IMR-90 (cell line): ENCODE data around the gene C1orf159. TPM values are rescaled to one million over a fixed set of nuclear protein-coding genes. Genes with fewer than 3 reads are reported as not detected.
A peak's percentile ranks its signal among the peaks of the same experiment; 100 is the strongest.

ENCODE experiments used
- ATAC-seq: fragments of 200-7000 bp; cut with Tn5 transposase; 2 replicates; pipeline ENCODE4 v1.9.1; 2020; ENCODE audit warnings: low read depth, mild to moderate bottlenecking, moderate library complexity
- BruUV-seq: library from RNA; stranded (reverse); fragments of 400-500 nt; replicated peaks from 2 replicates; lab custom pipeline; 2021; lab: Mats Ljungman, UMichigan
- CTCF ChIA-PET: fragments of 300-600 bp; formaldehyde crosslinking; extraction: SDS; loops from one replicate; lab custom pipeline; 2021; ENCODE audit warnings: antibody characterized with exemption; lab: Yijun Ruan, JAX
- POLR2A ChIA-PET: fragments of 300-600 bp; sonication (Branson Sonifier 250); formaldehyde crosslinking; loops from one replicate; lab custom pipeline; 2022; ENCODE audit warnings: antibody characterized with exemption; ENCODE audit not compliant: unreplicated experiment; lab: Charles Lee
- DNase-seq: peaks from one replicate; pipeline ENCODE4 v3.0.0; 2013
- H2AFZ ChIP-seq: replicated peaks from 2 replicates; pipeline ENCODE3; 2013; ENCODE audit warnings: low read length, mild to moderate bottlenecking; ENCODE audit not compliant: poor library complexity
- H2AK5ac ChIP-seq: 2 replicates; pipeline ENCODE4 v1.6.1; 2013; ENCODE audit warnings: low read depth, low read length, inconsistent platforms
- H2AK9ac ChIP-seq: replicated peaks from 2 replicates; pipeline ENCODE3; 2013; ENCODE audit warnings: mild to moderate bottlenecking, low read depth, low read length, moderate library complexity; ENCODE audit not compliant: poor library complexity
- H2BK120ac ChIP-seq: 2 replicates; pipeline ENCODE4 v1.6.1; 2013; ENCODE audit warnings: low read depth, low read length, inconsistent platforms
- H2BK15ac ChIP-seq: 3 replicates; pipeline ENCODE4 v1.6.1; 2013; ENCODE audit warnings: low read depth, low read length, inconsistent platforms
- H2BK20ac ChIP-seq: 2 replicates; pipeline ENCODE4 v1.6.1; 2013; ENCODE audit warnings: low read depth, mild to moderate bottlenecking, inconsistent platforms, low read length, moderate library complexity
- H2BK5ac ChIP-seq: 2 replicates; pipeline ENCODE4 v1.6.1; 2013; ENCODE audit warnings: mild to moderate bottlenecking, low read depth, low read length, inconsistent platforms; ENCODE audit not compliant: poor library complexity, severe bottlenecking
- H3K14ac ChIP-seq: replicated peaks from 2 replicates; pipeline ENCODE4 v1.6.1; 2013; ENCODE audit warnings: low read depth, low read length, inconsistent platforms
- H3K18ac ChIP-seq: 2 replicates; pipeline ENCODE4 v1.6.1; 2013; ENCODE audit warnings: low read depth, low read length, control low read depth
- H3K23ac ChIP-seq: 2 replicates; pipeline ENCODE4 v1.6.1; 2013; ENCODE audit warnings: low read depth, low read length, inconsistent platforms
- H3K27ac ChIP-seq: 2 replicates; pipeline ENCODE4 v1.5.1; 2013; ENCODE audit warnings: mild to moderate bottlenecking, control low read depth, low read length; ENCODE audit not compliant: insufficient read depth
- H3K27me3 ChIP-seq: 2 replicates; pipeline ENCODE4 v1.6.1; 2013; ENCODE audit warnings: low read length; ENCODE audit not compliant: control insufficient read depth, insufficient read depth
- H3K36me3 ChIP-seq: 2 replicates; pipeline ENCODE4 v1.6.1; 2013; ENCODE audit warnings: low read length, mixed read lengths; ENCODE audit not compliant: control insufficient read depth, insufficient read depth
- H3K4ac ChIP-seq: 2 replicates; pipeline ENCODE4 v1.6.1; 2013; ENCODE audit warnings: low read depth, low read length, inconsistent platforms
- H3K4me1 ChIP-seq: 2 replicates; pipeline ENCODE4 v1.6.1; 2013; ENCODE audit warnings: low read length, mixed read lengths; ENCODE audit not compliant: control insufficient read depth, insufficient read depth
- H3K4me2 ChIP-seq: 2 replicates; pipeline ENCODE4 v1.6.1; 2013; ENCODE audit warnings: low read depth, mild to moderate bottlenecking, control low read depth, low read length, moderate library complexity
- H3K4me3 ChIP-seq: 2 replicates; pipeline ENCODE4 v1.5.1; 2013; ENCODE audit warnings: low read depth, mild to moderate bottlenecking, control low read depth, low read length, moderate library complexity; ENCODE audit not compliant: insufficient read depth
- H3K56ac ChIP-seq: 2 replicates; pipeline ENCODE4 v1.6.1; 2013; ENCODE audit warnings: low read length, inconsistent platforms; ENCODE audit not compliant: insufficient read depth; ENCODE audit errors: extremely low read depth
- H3K79me1 ChIP-seq, 2 experiments: 2 replicates each; pipeline ENCODE4 v1.6.1; 2013; ENCODE audit warnings: low read length in 2 of 2, inconsistent platforms in 1 of 2, low read depth in 1 of 2
- H3K9ac ChIP-seq: 2 replicates; pipeline ENCODE4 v1.6.1; 2013; ENCODE audit warnings: low read depth, low read length, control low read depth
- H3K9me1 ChIP-seq: 2 replicates; pipeline ENCODE4 v1.6.1; 2013; ENCODE audit warnings: low read length, inconsistent platforms; ENCODE audit not compliant: insufficient read depth
- H3K9me3 ChIP-seq: 2 replicates; pipeline ENCODE4 v1.6.1; 2013; ENCODE audit warnings: low read length; ENCODE audit not compliant: control insufficient read depth, insufficient read depth
- H4K20me1 ChIP-seq: 2 replicates; pipeline ENCODE4 v1.6.1; 2013; ENCODE audit warnings: low read length, inconsistent platforms; ENCODE audit not compliant: insufficient read depth
- H4K5ac ChIP-seq: 2 replicates; pipeline ENCODE4 v1.6.1; 2013; ENCODE audit warnings: mild to moderate bottlenecking, low read depth, low read length, control low read depth
- H4K8ac ChIP-seq, 2 experiments: 2 replicates each; pipeline ENCODE4 v1.6.1; 2013; ENCODE audit warnings: low read depth in 2 of 2, low read length in 2 of 2, control low read depth in 1 of 2, inconsistent platforms in 1 of 2
- H4K91ac ChIP-seq: 2 replicates; pipeline ENCODE4 v1.6.1; 2013; ENCODE audit warnings: low read depth, low read length, inconsistent platforms; ENCODE audit not compliant: insufficient read depth
- CHD1 ChIP-seq: IDR thresholded peaks from 2 replicates; pipeline ENCODE4 v1.6.1; 2012; ENCODE audit warnings: low read depth, low read length, improper control_type of control experiment
- MAFK ChIP-seq: IDR thresholded peaks from 2 replicates; pipeline ENCODE4 v1.6.1; 2012; ENCODE audit warnings: low read depth, low read length, improper control_type of control experiment
- MXI1 ChIP-seq: IDR thresholded peaks from 2 replicates; pipeline ENCODE4 v1.6.1; 2012; ENCODE audit warnings: low read depth, mild to moderate bottlenecking, low read length, moderate library complexity, borderline replicate concordance
- POLR2A ChIP-seq: IDR thresholded peaks from 2 replicates; pipeline ENCODE4 v1.6.1; 2012; ENCODE audit warnings: mild to moderate bottlenecking, low read depth, low read length
- RAD21 ChIP-seq: IDR thresholded peaks from 2 replicates; pipeline ENCODE4 v1.6.1; 2012; ENCODE audit warnings: low read length, improper control_type of control experiment
- SMC3 ChIP-seq: fragments of 150-350 bp; IDR thresholded peaks from 2 replicates; pipeline ENCODE4 v1.6.1; 2016; ENCODE audit warnings: low read depth, mild to moderate bottlenecking, antibody characterized with exemption, low read length, moderate library complexity
- WGBS, 2 experiments: methylation state at CpG; one replicate each; pipeline versions ENCODE4 v1.1.5 to v1.1.7; 2013; ENCODE audit warnings: missing lambda C conversion rate in 2 of 2; ENCODE audit not compliant: insufficient read length in 1 of 2; ENCODE audit errors: extremely low coverage in 2 of 2; 5-methylcytosine and 5-hydroxymethylcytosine counted together
- dilution Hi-C: fragments of 300-500 bp; cut with HindIII; formaldehyde crosslinking; loops from one replicate; pipeline ENCODE4 v1.14.3; 2018; ENCODE audit warnings: low sequenced_read_pairs; ENCODE audit not compliant: unreplicated experiment
- in situ Hi-C: fragments of 300-500 bp; cut with MboI; formaldehyde crosslinking; loops from 3 replicates; pipeline ENCODE4 v1.14.3; 2019; ENCODE audit warnings: low sequenced_read_pairs, inconsistent platforms, mixed read lengths
- intact Hi-C: fragments of 100-400 bp; cut with micrococcal nuclease; formaldehyde crosslinking; loops from 2 replicates; pipeline ENCODE4 v1.10.0; 2022
- polyA plus RNA-seq, 3 experiments: library from polyadenylated mRNA; depleted of rRNA; stranded (reverse); fragments of >200 nt; gene quantifications; 2 replicates each; pipeline ENCODE4 v1.2.3, GENCODE V29; 2012; ENCODE audit warnings: low replicate concordance in 1 of 3
- total RNA-seq: library from RNA; depleted of rRNA; stranded (reverse); fragments of >200 nt; gene quantifications from 2 replicates; pipeline ENCODE4 v1.2.3, GENCODE V29; 2012
- TF ChIP-seq, protein P1 (sequence below): fragments of 150-350 bp; IDR thresholded peaks from 2 replicates; pipeline ENCODE4 v1.6.1; 2016; ENCODE audit warnings: low read depth, mild to moderate bottlenecking, low read length, moderate library complexity, borderline replicate concordance
- TF ChIP-seq, protein P2 (sequence below): conservative IDR thresholded peaks from 2 replicates; pipeline ENCODE4 v1.5.1; 2012; ENCODE audit warnings: mild to moderate bottlenecking, low read depth, low read length, improper control_type of control experiment
- TF ChIP-seq, protein P3 (sequence below): fragments of 150-350 bp; IDR thresholded peaks from 2 replicates; pipeline ENCODE4 v1.6.1; 2017; ENCODE audit warnings: mild to moderate bottlenecking, antibody characterized with exemption, low read length, low read depth

C1orf159 gene
- total and polyA plus RNA-seq, 2 of the 4 experiments (the other 2 are of a cell fraction) = 2.9 to 12.6 TPM

- H3K4me2 ChIP-seq = no peak overlapping the region
- H3K9me1 ChIP-seq = 0 out of 2 replicates have a peak, but pooled peaks cover 4% of the 10 kb centered on the region
- ChIA-PET POLR2A (no interaction called here), CTCF (no interaction called here)
- no TSS peak for BruUV-seq
- no peak overlapping the region for H3K4ac ChIP-seq
- H3K79me1 ChIP-seq = 0 out of 4 replicates have a peak, but pooled peaks cover 0 to 4% of the 10 kb centered on the region in 2 experiments
- H3K36me3 ChIP-seq = no peaks in the 10 kb centered on the region
- WGBS, 2 experiments = 90% methylated on average over 46 of the region's 54 CpGs; no CpG with 5 or more reads in 1 of the 2 experiments
- no peak overlapping the region for H2BK5ac ChIP-seq
- peaks cover 13% of the 10 kb centered on the region for H3K4me1 ChIP-seq
- H3K14ac ChIP-seq = no peak overlapping the region
- no peak overlapping the region for H2BK120ac ChIP-seq
- H4K8ac ChIP-seq = no peak overlapping the region
- no peak overlapping the region for H2AK5ac ChIP-seq
- ATAC-seq (no peak), DNase-seq (no peak)
- H3K27me3 ChIP-seq = no peaks in the 10 kb centered on the region; the same call in 1 of the 2 replicates
- no peak overlapping the region for H4K91ac ChIP-seq
- no peak overlapping the region for H3K27ac ChIP-seq
- no peak overlapping the region for H3K18ac ChIP-seq
- no peak overlapping the region for H2AFZ ChIP-seq
- no peak overlapping the region for H3K23ac ChIP-seq
- no peak overlapping the region for H3K56ac ChIP-seq
- H2AK9ac ChIP-seq = peak overlapping the region; percentile 78
- H2BK20ac ChIP-seq = no peak overlapping the region
- dilution Hi-C loops (no loop called here), intact Hi-C loops (no loop called here), in situ Hi-C loops (no loop called here)
- no peak overlapping the region for H3K9ac ChIP-seq
- H2BK15ac ChIP-seq = no peak overlapping the region
- H3K4me3 ChIP-seq = no peak overlapping the region
- no peaks in the 10 kb centered on the region for H4K20me1 ChIP-seq
- H4K5ac ChIP-seq = no peak overlapping the region
- TF ChIP-seq MXI1 (no peak), MAFK (no peak), CHD1 (no peak), SMC3 (no peak), RAD21 (no peak), POLR2A (no peak)
- TF ChIP-seq, protein P1, sequence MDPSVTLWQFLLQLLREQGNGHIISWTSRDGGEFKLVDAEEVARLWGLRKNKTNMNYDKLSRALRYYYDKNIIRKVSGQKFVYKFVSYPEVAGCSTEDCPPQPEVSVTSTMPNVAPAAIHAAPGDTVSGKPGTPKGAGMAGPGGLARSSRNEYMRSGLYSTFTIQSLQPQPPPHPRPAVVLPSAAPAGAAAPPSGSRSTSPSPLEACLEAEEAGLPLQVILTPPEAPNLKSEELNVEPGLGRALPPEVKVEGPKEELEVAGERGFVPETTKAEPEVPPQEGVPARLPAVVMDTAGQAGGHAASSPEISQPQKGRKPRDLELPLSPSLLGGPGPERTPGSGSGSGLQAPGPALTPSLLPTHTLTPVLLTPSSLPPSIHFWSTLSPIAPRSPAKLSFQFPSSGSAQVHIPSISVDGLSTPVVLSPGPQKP = no peak
- TF ChIP-seq, protein P2, sequence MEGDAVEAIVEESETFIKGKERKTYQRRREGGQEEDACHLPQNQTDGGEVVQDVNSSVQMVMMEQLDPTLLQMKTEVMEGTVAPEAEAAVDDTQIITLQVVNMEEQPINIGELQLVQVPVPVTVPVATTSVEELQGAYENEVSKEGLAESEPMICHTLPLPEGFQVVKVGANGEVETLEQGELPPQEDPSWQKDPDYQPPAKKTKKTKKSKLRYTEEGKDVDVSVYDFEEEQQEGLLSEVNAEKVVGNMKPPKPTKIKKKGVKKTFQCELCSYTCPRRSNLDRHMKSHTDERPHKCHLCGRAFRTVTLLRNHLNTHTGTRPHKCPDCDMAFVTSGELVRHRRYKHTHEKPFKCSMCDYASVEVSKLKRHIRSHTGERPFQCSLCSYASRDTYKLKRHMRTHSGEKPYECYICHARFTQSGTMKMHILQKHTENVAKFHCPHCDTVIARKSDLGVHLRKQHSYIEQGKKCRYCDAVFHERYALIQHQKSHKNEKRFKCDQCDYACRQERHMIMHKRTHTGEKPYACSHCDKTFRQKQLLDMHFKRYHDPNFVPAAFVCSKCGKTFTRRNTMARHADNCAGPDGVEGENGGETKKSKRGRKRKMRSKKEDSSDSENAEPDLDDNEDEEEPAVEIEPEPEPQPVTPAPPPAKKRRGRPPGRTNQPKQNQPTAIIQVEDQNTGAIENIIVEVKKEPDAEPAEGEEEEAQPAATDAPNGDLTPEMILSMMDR = no peak
- TF ChIP-seq, protein P3, sequence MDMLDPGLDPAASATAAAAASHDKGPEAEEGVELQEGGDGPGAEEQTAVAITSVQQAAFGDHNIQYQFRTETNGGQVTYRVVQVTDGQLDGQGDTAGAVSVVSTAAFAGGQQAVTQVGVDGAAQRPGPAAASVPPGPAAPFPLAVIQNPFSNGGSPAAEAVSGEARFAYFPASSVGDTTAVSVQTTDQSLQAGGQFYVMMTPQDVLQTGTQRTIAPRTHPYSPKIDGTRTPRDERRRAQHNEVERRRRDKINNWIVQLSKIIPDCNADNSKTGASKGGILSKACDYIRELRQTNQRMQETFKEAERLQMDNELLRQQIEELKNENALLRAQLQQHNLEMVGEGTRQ = no peak
- H3K9me3 ChIP-seq = no peaks in the 10 kb centered on the region
These were observed 48.5 kb downstream of the C1orf159 start for GRCh38 chr1:1067284-1067859.
